Neural progenitor cell (in vitro differentiated cells): ENCODE measurements around the gene FAM174B. TPM values are rescaled to one million over a fixed set of nuclear protein-coding genes. Genes with fewer than 3 reads are reported as not detected.

ENCODE experiments used
- DNase-seq: peaks from one replicate; pipeline ENCODE4 v3.0.0-alpha.2; 2016; ENCODE audit warnings: low spot score
- H2AFZ ChIP-seq: fragments of 200-600 bp; sonication (generic); replicated peaks from 2 replicates; pipeline ENCODE4 v1.6.1; 2016; ENCODE audit warnings: antibody characterized with exemption
- H3F3A ChIP-seq: fragments of 200-600 bp; sonication (generic); 2 replicates; pipeline ENCODE4 v1.6.1; 2016; ENCODE audit warnings: antibody characterized with exemption, low read depth
- H3K27ac ChIP-seq: fragments of 200-600 bp; sonication (generic); 2 replicates; pipeline ENCODE4 v1.5.1; 2016; ENCODE audit warnings: mild to moderate bottlenecking
- H3K27me3 ChIP-seq: fragments of 200-600 bp; sonication (generic); 2 replicates; pipeline ENCODE4 v1.6.1; 2016; ENCODE audit warnings: mild to moderate bottlenecking, moderate library complexity
- H3K36me3 ChIP-seq: fragments of 200-600 bp; sonication (generic); 2 replicates; pipeline ENCODE4 v1.5.1; 2016
- H3K4me1 ChIP-seq: fragments of 200-600 bp; sonication (generic); 2 replicates; pipeline ENCODE4 v1.6.1; 2016; ENCODE audit warnings: mixed run types
- H3K4me2 ChIP-seq: fragments of 200-600 bp; sonication (generic); 2 replicates; pipeline ENCODE4 v1.6.1; 2016
- H3K4me3 ChIP-seq: fragments of 200-600 bp; sonication (generic); 2 replicates; pipeline ENCODE4 v1.5.1; 2016
- H3K79me2 ChIP-seq: fragments of 200-600 bp; sonication (generic); 2 replicates; pipeline ENCODE4 v1.6.1; 2016; ENCODE audit warnings: low read depth
- H3K9ac ChIP-seq: fragments of 200-600 bp; sonication (generic); 2 replicates; pipeline ENCODE4 v1.6.1; 2016
- H3K9me3 ChIP-seq: fragments of 200-600 bp; sonication (generic); 2 replicates; pipeline ENCODE4 v1.5.1; 2016; ENCODE audit warnings: low read depth
- H4K20me1 ChIP-seq: fragments of 200-600 bp; sonication (generic); 2 replicates; pipeline ENCODE4 v1.6.1; 2016; ENCODE audit warnings: low read depth
- H3K27ac Mint-ChIP-seq: 3 replicates; pipeline ENCODE4 v1.8.0; 2021; ENCODE audit warnings: mixed read lengths
- H3K27me3 Mint-ChIP-seq: 2 replicates; pipeline ENCODE4 v1.8.0; 2022; ENCODE audit warnings: low read depth, mild to moderate bottlenecking, inconsistent platforms, moderate library complexity, mixed read lengths; ENCODE audit not compliant: insufficient read depth
- H3K36me3 Mint-ChIP-seq: 3 replicates; pipeline ENCODE4 v1.8.0; 2021; ENCODE audit warnings: mixed read lengths
- H3K4me1 Mint-ChIP-seq: 3 replicates; pipeline ENCODE4 v1.8.0; 2021; ENCODE audit warnings: mixed read lengths
- H3K4me3 Mint-ChIP-seq: 3 replicates; pipeline ENCODE4 v1.8.0; 2021; ENCODE audit warnings: mild to moderate bottlenecking, moderate library complexity, mixed read lengths
- H3K9me3 Mint-ChIP-seq: 3 replicates; pipeline ENCODE4 v1.8.0; 2020; ENCODE audit warnings: mixed read lengths
- CTCF ChIP-seq: fragments of 200-600 bp; sonication (generic); IDR thresholded peaks from 2 replicates; pipeline ENCODE4 v1.5.1; 2017; ENCODE audit warnings: antibody characterized with exemption, mild to moderate bottlenecking
- EZH2 ChIP-seq: fragments of 200-600 bp; sonication (generic); IDR thresholded peaks from 2 replicates; pipeline ENCODE4 v1.6.1; 2017; ENCODE audit warnings: antibody characterized with exemption, mild to moderate bottlenecking, moderate library complexity
- EZH2phosphoT487 ChIP-seq: fragments of 200-600 bp; sonication (generic); IDR thresholded peaks from 2 replicates; pipeline ENCODE4 v1.6.1; 2017; ENCODE audit warnings: antibody characterized with exemption
- total RNA-seq: library from RNA; depleted of rRNA; stranded (reverse); fragments of >200 nt; gene quantifications from 2 replicates; pipeline ENCODE4 v1.2.3, GENCODE V29; 2015; ENCODE audit warnings: low replicate concordance

The FAM174B gene
- total RNA-seq, 1 donor from 2014 or later = 8.6 TPM

DNA sequence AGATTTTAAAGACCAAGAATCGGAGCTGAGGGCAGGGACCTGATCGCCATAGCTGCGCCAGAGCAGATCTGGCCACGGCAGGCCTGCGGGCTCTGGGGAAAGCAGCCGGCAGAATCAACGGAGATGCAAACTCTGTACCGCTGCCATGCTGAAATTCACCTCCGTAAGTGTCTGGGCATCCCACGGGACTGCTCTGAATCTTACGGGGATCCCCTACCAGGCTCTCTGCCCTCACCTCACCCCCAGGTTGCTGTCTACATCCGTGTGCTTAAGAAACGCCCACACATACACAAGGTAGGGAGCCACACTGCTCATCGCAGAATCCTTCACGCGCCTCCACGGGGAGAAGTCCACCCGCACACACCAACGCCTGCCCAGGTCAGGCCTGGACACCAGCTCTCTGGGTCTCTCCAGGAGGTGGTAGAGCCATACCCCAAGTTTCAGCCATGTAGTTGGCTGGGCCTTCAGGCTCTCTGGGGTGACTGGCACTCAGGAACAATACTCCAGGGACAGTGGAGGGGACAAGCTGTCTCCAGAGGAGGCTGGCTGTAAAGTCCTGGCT, 33.5 kb downstream of the FAM174B start:
- H3K4me3 Mint-ChIP-seq = no peak overlapping the region
- DNase-seq = no peak
- H3K9me3 ChIP-seq = no peaks in the 10 kb centered on the region
- no peaks in the 10 kb centered on the region for H3K27me3 ChIP-seq
- H3K79me2 ChIP-seq = no peaks in the 10 kb centered on the region
- TF ChIP-seq EZH2phosphoT487 (no peak), CTCF (no peak), EZH2 (no peak)
- peaks cover 2% of the 10 kb centered on the region for H3K9me3 Mint-ChIP-seq
- no peaks in the 10 kb centered on the region for H3K27me3 Mint-ChIP-seq
- no peak overlapping the region for H3K9ac ChIP-seq
- no peak overlapping the region for H3K27ac ChIP-seq
- no peak overlapping the region for H3K27ac Mint-ChIP-seq
- H2AFZ ChIP-seq = no peak overlapping the region
- peaks cover 33% of the 10 kb centered on the region for H3K4me1 ChIP-seq
- H3K4me1 Mint-ChIP-seq = peaks cover 34% of the 10 kb centered on the region
- H3F3A ChIP-seq = peaks cover 5% of the 10 kb centered on the region
- no peak overlapping the region for H3K4me2 ChIP-seq
- H3K4me3 ChIP-seq = no peak overlapping the region
- H4K20me1 ChIP-seq = no peaks in the 10 kb centered on the region
- H3K36me3 ChIP-seq = no peaks in the 10 kb centered on the region
- H3K36me3 Mint-ChIP-seq = peaks cover 3% of the 10 kb centered on the region

GRCh38 chr15:92620991-92621390, 34.6 kb downstream of the FAM174B start:
- Histone ChIP-seq H4K20me1 (no peaks in the 10 kb centered on the region), H3K36me3 (no peaks in the 10 kb centered on the region), H3K27me3 (no peaks in the 10 kb centered on the region), H3K9ac (no peak overlapping the region), H3K27ac (no peak overlapping the region), H3K4me1 (peaks cover 37% of the 10 kb centered on the region), H3K4me2 (no peak overlapping the region), H3F3A (peaks cover 7% of the 10 kb centered on the region), H3K9me3 (no peaks in the 10 kb centered on the region), H3K79me2 (no peaks in the 10 kb centered on the region), H3K4me3 (no peak overlapping the region), H2AFZ (no peak overlapping the region)
- Mint-ChIP-seq H3K36me3 (peaks cover 4% of the 10 kb centered on the region), H3K9me3 (no peaks in the 10 kb centered on the region), H3K4me3 (no peak overlapping the region), H3K4me1 (peaks cover 40% of the 10 kb centered on the region), H3K27me3 (no peaks in the 10 kb centered on the region), H3K27ac (no peak overlapping the region)
- TF ChIP-seq CTCF = no peak
- no peak for TF ChIP-seq EZH2phosphoT487
- no peak for TF ChIP-seq EZH2
- DNase-seq = no peak

- H3K27ac ChIP-seq = no peak overlapping the region
- H3K9me3 ChIP-seq = no peaks in the 10 kb centered on the region
- no peaks in the 10 kb centered on the region for H3K79me2 ChIP-seq
- TF ChIP-seq EZH2phosphoT487 (no peak), EZH2 (no peak), CTCF (no peak)
- Mint-ChIP-seq H3K4me1 (peaks cover 28% of the 10 kb centered on the region), H3K9me3 (no peaks in the 10 kb centered on the region), H3K36me3 (peaks cover 3% of the 10 kb centered on the region), H3K27ac (no peak overlapping the region), H3K27me3 (no peaks in the 10 kb centered on the region), H3K4me3 (no peak overlapping the region)
- H3F3A ChIP-seq = peaks cover 7% of the 10 kb centered on the region
- H3K4me1 ChIP-seq = peaks cover 22% of the 10 kb centered on the region
- no peaks in the 10 kb centered on the region for H3K36me3 ChIP-seq
- H3K9ac ChIP-seq = no peak overlapping the region
- H4K20me1 ChIP-seq = no peaks in the 10 kb centered on the region
- no peak overlapping the region for H3K4me3 ChIP-seq
- no peak for DNase-seq
- no peaks in the 10 kb centered on the region for H3K27me3 ChIP-seq
- no peak overlapping the region for H2AFZ ChIP-seq
- H3K4me2 ChIP-seq = no peak overlapping the region
Observed at GRCh38 chr15:92619145-92620101, 36.2 kb downstream of the FAM174B start.
